ENCODE data around the gene DLG5. TPM values are rescaled to one million over a fixed set of nuclear protein-coding genes. Genes with fewer than 3 reads are reported as not detected.

DLG5 gene
- polyA plus RNA-seq, 1 of the 3 experiments (the other 2 are of a cell fraction): 31.3 TPM

DNA sequence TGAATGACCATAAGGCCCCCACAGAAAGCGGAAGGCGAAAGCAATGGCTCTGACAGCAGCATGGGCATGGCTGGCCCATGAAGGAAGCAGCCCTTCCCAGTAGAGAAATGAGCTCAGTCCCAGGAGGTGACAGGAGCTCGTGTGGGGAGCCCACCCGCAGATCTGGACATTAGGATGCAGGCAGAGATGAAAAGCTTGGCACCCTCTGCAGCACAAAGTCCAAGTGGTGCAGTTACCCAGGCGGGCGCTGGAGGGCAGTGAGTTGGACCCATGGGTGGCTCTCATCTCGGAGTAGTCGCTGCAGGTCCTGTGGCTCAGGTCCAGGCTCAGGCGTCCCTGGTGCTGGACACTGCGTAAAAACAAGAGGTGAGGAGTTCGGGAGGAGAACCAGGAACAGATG is 109.0 kb downstream of the DLG5 start:
- no peak for DNase-seq
- Histone ChIP-seq H2AFZ (ENCODE audit: low read depth) (no peak overlapping the region), H3K4me1 (ENCODE audit: control insufficient read depth in 1 of 2, insufficient read depth in 2 of 2, low read depth in 1 of 2, low read length in 1 of 2) (no peaks in the 10 kb centered on the region), H3K27ac (ENCODE audit: low read depth in 2 of 2, low read length in 1 of 2) (no peak overlapping the region), H4K20me1 (ENCODE audit: insufficient read depth) (no peaks in the 10 kb centered on the region), H3F3A (replicated peaks; ENCODE audit: insufficient read depth) (no peaks in the 10 kb centered on the region), H3K27me3 (ENCODE audit: insufficient read depth) (no peaks in the 10 kb centered on the region), H3K9me2 (no peaks in the 10 kb centered on the region), H3K9me3 (no peaks in the 10 kb centered on the region), H3K4me2 (no peak overlapping the region), H3K4me3 (ENCODE audit: low read depth in 2 of 2, low read length in 1 of 2) (no peak overlapping the region), H3K9ac (no peak overlapping the region), H3K36me3 (replicated peaks in 1 of 2; ENCODE audit: control insufficient read depth in 1 of 2, insufficient read depth in 2 of 2, low read length in 1 of 2) (peaks cover 21 to 60% of the 10 kb centered on the region in 2 experiments), H3K79me2 (ENCODE audit: insufficient read depth) (no peaks in the 10 kb centered on the region)
- ChIA-PET POLR2A (no interaction called here), CTCF (no interaction called here)
- TF ChIP-seq NFIC (IDR thresholded peaks at IDR 0.05; ENCODE audit: borderline replicate concordance): no peak
- TF ChIP-seq GABPA (IDR thresholded peaks at IDR 0.05; ENCODE audit: low read depth): no peak
- TF ChIP-seq, protein P1, sequence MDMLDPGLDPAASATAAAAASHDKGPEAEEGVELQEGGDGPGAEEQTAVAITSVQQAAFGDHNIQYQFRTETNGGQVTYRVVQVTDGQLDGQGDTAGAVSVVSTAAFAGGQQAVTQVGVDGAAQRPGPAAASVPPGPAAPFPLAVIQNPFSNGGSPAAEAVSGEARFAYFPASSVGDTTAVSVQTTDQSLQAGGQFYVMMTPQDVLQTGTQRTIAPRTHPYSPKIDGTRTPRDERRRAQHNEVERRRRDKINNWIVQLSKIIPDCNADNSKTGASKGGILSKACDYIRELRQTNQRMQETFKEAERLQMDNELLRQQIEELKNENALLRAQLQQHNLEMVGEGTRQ (IDR thresholded peaks at IDR 0.05; ENCODE audit: borderline replicate concordance, low read depth, low read length): no peak
- no peak for TF ChIP-seq GATA2 (CRISPR knock-in tag; IDR thresholded peaks at IDR 0.05)
- TF ChIP-seq FOXM1 (IDR thresholded peaks at IDR 0.05; ENCODE audit: low read depth): no peak
- TF ChIP-seq, protein P2, sequence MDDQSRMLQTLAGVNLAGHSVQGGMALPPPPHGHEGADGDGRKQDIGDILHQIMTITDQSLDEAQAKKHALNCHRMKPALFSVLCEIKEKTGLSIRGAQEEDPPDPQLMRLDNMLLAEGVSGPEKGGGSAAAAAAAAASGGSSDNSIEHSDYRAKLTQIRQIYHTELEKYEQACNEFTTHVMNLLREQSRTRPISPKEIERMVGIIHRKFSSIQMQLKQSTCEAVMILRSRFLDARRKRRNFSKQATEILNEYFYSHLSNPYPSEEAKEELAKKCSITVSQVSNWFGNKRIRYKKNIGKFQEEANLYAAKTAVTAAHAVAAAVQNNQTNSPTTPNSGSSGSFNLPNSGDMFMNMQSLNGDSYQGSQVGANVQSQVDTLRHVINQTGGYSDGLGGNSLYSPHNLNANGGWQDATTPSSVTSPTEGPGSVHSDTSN (IDR thresholded peaks at IDR 0.05): no peak
- no peak for TF ChIP-seq FOSL2 (IDR thresholded peaks at IDR 0.05; ENCODE audit: borderline replicate concordance, low read depth)
- TF ChIP-seq SIN3A (IDR thresholded peaks at IDR 0.05; ENCODE audit: borderline replicate concordance, low read depth, low read length): no peak
- TF ChIP-seq TCF12 (IDR thresholded peaks at IDR 0.05): no peak
- TF ChIP-seq, protein P3, sequence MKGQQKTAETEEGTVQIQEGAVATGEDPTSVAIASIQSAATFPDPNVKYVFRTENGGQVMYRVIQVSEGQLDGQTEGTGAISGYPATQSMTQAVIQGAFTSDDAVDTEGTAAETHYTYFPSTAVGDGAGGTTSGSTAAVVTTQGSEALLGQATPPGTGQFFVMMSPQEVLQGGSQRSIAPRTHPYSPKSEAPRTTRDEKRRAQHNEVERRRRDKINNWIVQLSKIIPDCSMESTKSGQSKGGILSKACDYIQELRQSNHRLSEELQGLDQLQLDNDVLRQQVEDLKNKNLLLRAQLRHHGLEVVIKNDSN (IDR thresholded peaks at IDR 0.05; ENCODE audit: borderline replicate concordance, low read depth): no peak
- TF ChIP-seq FOXJ3 (CRISPR knock-in tag; IDR thresholded peaks at IDR 0.05): no peak
- TF ChIP-seq RCOR1 (IDR thresholded peaks at IDR 0.05; ENCODE audit: low read length): no peak
- no peak for TF ChIP-seq RXRA (IDR thresholded peaks at IDR 0.05; ENCODE audit: borderline replicate concordance, low read depth)
- TF ChIP-seq JUND (IDR thresholded peaks at IDR 0.05): no peak
- TF ChIP-seq, protein P4, sequence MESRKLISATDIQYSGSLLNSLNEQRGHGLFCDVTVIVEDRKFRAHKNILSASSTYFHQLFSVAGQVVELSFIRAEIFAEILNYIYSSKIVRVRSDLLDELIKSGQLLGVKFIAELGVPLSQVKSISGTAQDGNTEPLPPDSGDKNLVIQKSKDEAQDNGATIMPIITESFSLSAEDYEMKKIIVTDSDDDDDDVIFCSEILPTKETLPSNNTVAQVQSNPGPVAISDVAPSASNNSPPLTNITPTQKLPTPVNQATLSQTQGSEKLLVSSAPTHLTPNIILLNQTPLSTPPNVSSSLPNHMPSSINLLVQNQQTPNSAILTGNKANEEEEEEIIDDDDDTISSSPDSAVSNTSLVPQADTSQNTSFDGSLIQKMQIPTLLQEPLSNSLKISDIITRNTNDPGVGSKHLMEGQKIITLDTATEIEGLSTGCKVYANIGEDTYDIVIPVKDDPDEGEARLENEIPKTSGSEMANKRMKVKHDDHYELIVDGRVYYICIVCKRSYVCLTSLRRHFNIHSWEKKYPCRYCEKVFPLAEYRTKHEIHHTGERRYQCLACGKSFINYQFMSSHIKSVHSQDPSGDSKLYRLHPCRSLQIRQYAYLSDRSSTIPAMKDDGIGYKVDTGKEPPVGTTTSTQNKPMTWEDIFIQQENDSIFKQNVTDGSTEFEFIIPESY (IDR thresholded peaks at IDR 0.05; ENCODE audit: borderline replicate concordance, low read depth): no peak
- TF ChIP-seq, protein P5, sequence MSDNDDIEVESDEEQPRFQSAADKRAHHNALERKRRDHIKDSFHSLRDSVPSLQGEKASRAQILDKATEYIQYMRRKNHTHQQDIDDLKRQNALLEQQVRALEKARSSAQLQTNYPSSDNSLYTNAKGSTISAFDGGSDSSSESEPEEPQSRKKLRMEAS (IDR thresholded peaks at IDR 0.05; ENCODE audit: low read depth): no peak
- TF ChIP-seq YY1 (IDR thresholded peaks at IDR 0.05; ENCODE audit: low read depth): no peak
- 91% methylated on average over 9 of the region's 11 CpGs for WGBS (ENCODE audit: low lambda C conversion rate)
